Astrocyte (in vitro differentiated cells and primary cell): ENCODE data around the gene LRRC8D.

Experiments used
- EZH2 ChIP-seq: IDR thresholded peaks from 2 replicates; pipeline ENCODE4 v1.6.1; 2012; ENCODE audit warnings: mild to moderate bottlenecking, low read length, inconsistent platforms; ENCODE audit not compliant: insufficient read depth
- TF ChIP-seq, protein P1 (sequence below): IDR thresholded peaks from 2 replicates; pipeline ENCODE4 v1.5.1; 2011; ENCODE audit warnings: low read depth, mild to moderate bottlenecking, inconsistent platforms, low read length, moderate library complexity; ENCODE audit not compliant: insufficient read depth

- TF ChIP-seq EZH2, result no peak
- TF ChIP-seq, protein P1, sequence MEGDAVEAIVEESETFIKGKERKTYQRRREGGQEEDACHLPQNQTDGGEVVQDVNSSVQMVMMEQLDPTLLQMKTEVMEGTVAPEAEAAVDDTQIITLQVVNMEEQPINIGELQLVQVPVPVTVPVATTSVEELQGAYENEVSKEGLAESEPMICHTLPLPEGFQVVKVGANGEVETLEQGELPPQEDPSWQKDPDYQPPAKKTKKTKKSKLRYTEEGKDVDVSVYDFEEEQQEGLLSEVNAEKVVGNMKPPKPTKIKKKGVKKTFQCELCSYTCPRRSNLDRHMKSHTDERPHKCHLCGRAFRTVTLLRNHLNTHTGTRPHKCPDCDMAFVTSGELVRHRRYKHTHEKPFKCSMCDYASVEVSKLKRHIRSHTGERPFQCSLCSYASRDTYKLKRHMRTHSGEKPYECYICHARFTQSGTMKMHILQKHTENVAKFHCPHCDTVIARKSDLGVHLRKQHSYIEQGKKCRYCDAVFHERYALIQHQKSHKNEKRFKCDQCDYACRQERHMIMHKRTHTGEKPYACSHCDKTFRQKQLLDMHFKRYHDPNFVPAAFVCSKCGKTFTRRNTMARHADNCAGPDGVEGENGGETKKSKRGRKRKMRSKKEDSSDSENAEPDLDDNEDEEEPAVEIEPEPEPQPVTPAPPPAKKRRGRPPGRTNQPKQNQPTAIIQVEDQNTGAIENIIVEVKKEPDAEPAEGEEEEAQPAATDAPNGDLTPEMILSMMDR, result no peak
These were observed 128.0 kb downstream of the LRRC8D start for GRCh38 chr1:89948722-89949345.
